HG02943 (cell line): ENCODE results near the gene TTC39B.
A peak's percentile ranks its signal among the peaks of the same experiment; 100 is the strongest.

Experiments
- ATAC-seq: cut with Tn5 transposase; IDR thresholded peaks from one replicate; pipeline ENCODE4 v1.9.1; 2021; ENCODE audit warnings: mild to moderate bottlenecking, low read depth, moderate library complexity; ENCODE audit not compliant: unreplicated experiment

Gene TTC39B

DNA sequence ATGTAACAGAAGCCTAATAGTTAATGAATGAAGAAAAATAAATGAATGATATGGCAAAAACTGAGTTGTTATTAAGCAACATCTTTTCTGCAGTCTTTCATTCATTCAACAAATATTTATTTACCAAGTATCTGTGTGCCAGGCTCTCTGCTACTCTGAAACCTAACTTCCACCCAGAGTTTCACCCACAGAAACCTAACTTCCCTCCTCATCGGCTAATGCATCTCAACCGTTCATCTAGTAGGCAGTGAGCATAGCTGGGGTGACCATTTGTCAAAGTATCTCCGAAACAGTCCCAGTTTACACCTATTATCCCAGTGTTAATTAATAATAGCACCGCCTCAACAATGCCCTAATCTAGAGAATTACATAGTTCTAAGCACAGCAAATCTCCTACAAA, 1.5 kb downstream of the TTC39B start:
- ATAC-seq: no peak

DNA sequence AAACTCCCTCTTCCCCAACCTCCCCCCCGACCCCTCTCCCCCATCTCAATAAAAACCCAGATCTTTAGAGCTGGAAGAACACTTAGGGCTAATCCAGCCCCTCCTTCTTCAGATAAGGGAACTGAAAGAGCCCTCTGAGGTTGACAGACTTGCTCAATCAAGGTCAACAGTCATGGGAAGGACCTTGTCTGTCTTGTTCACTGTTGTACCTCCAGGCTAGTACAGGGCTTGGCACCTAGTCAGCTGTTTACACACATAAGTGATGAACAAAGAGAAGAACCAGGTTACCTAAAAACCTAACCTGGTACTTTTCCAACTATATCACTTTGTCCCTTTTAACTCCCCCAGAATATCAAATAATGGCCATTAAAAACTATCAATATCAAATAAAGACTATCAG, 2.4 kb downstream of the TTC39B start:
- ATAC-seq: peak; percentile 27

DNA sequence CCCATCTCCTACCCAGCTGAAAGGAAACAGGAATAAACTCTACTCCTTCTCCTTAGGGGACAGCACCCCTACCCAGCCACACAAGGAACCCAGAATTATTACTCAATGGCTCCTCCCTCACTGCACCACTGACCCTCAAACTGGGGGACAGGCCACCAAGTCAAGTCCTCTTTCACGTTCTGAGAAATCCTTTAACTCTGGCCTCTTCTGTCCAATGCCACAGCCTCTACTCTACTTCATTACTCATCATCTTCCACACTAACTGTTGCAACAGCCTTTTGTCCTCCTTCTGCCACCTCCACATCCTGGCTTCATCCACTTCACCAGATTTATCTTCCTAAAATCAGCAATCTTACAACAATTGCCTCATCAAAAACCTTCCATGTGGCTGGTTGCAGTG, 6.8 kb downstream of the TTC39B start:
- ATAC-seq: no peak

DNA sequence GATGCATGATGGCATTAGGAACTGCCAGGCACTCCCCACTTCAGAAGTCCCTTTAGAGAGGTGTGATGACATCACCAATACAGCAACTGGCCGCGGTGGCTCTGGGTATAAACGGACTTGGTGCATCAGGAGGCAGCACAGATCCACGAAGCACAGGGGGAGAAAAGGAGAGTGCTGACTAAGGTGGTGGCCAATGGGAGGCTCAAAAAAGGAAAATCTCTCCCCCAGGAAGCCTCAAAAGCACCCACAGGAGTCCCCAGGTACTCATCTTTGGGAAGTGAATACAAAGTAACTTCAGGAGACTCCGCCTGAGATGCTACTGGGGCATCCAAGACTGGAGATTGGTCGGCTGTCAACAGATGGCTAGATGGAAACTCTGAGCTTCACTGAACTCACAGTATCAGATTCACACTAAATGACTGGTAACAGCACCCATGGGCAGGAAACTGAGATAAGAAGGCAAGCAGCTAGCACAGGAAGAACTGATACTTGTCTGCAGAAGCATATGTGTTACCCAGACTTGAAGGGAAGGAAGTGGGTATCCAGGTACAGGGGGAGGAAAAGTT, 7.6 kb downstream of the TTC39B start:
- ATAC-seq: peak; percentile 82

DNA sequence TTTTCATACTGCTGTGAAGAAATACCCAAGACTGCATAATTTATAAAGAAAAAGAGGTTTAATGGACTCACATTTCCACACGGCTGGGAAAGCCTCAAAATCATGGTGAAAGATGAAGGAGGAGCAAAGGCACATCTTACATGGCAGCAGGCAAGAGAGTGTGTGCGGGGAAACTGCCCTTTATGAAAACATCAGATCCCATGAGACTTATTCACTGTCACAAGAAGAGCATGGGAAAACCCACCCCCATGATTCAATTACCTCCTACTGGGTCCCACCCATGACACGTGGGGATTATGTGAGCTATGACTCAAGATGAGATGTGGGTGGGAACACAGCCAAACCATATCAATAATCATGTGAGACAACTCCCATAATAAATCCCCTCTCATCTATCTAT, 8.7 kb downstream of the TTC39B start:
- no peak for ATAC-seq

DNA sequence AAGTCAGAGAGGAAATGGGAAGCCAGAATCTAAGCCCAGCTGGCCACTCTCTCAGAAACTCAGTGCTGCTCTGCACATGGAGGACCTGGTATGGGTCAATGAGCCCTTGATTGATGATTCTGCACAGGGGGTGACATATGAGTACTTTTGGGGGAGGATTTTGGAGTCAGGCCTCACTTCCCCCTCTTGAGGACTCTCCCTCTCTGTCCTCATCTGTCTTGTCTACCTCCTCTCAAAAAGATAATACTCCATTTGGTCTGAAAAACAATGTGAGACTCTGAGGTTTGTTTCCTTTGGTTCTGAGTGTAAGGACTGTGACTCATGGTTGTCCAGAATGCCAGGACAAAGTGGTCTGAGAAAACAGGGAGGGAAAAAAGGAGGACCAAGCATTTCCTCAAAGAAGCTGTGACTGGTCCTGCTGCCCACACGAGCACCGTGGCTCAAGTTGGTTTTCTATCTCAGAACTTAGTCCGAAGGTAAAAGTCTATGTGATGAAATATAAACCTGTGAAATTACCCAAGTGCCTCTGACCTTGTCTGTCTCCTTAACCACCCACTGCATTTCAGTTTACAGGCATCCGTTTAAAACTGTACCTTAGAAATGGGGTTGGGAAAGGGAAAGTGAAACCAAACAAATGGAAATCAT, 11.1 kb downstream of the TTC39B start:
- ATAC-seq: no peak

DNA sequence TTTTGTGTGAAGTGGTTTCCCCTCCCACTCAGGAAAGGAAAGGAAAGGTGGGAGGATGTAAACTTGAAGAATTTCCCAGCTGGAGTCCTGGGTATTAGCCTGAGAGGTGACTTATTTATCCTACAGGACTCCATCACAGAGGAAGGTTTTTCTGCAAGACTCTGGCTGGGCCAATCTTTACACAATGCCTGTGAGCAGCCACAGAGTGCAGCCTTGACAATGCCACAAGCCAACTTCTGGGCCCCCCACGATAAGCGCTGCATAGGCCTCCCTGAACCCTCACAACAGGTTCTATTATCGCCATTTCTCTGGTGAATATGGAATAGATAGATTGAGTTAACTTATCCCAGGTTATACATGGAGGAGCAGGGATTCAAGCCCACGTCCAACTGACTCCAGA, 12.4 kb downstream of the TTC39B start:
- no peak for ATAC-seq

DNA sequence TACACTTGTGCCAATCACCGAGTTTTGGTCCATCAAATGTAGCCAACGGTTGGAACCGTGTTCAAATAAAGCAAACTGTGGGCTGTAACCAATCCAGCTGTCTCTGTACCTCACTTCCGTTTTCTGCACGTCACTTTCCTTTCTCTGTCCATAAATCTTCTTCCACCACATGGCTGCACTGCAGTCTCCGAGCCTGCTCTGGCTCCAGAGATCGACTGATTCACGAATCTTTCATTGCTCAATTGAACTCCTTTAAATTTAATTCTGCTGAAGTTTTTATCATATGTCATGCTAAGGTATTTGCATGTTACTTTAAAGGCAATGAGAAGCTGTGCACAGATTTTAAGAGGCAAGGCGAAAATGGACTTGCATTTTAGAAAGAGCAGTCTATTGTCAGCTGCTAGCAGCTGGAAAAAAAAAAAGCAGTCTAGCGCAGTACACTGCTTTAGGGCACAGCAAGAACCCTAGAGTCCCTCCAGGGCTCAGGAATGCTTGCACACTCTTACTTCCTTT, 13.2 kb downstream of the TTC39B start:
- no peak for ATAC-seq

DNA sequence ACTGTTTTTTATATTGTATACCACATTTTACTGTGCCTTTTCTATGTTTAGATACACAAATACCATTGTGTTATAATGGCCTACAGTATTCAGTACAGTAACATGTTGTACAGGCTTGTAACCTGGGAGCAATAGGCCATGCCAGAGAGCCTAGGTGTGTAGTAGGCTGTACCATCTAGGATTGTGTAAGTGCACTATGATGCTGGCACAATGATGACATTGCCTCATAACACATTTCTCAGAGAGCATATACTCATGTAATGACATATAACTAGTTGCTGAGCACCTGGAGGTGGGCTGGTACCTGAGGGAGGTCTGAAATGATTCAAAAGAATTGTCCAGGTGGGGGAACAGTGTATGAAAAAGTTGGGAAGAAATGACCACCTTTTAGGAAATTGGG, 13.9 kb downstream of the TTC39B start:
- no peak for ATAC-seq

DNA sequence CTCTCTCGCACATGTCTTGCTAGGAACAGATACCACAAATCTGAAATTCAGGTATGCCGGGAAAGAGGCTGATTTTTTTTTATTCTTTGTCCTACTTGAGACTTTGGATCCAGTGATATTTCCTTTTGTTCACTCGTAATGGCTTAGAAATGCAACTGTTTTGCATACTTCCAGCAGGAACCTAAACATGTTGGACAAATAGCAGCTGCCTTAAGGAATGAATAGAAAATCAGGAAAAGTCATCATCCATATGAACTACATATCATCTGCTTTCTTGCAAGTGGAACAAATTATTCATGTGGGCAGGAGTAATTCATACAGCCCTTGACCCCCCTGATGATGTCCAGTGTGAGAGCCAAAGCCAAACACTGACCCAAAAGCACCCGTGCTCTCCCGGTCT, 17.4 kb downstream of the TTC39B start:
- no peak for ATAC-seq

DNA sequence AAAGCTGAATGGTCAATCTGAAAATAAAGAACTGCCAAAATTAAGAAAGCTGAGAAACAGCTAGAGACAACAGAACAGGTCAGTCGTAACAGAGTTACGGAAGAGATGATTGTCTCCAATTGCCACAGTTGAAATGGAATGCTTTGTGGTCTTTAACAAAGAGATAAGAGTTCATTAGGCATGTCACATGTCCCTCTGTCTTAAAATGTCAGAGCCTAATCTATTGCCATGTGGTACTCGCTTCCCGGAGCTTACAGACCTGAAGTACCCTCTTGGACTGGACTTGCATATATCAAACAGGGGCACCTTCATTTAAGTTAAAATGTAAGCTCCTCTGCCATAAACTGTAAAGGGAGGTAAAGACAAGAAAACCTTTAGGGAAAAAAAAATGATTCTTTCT, 19.7 kb downstream of the TTC39B start:
- no peak for ATAC-seq

DNA sequence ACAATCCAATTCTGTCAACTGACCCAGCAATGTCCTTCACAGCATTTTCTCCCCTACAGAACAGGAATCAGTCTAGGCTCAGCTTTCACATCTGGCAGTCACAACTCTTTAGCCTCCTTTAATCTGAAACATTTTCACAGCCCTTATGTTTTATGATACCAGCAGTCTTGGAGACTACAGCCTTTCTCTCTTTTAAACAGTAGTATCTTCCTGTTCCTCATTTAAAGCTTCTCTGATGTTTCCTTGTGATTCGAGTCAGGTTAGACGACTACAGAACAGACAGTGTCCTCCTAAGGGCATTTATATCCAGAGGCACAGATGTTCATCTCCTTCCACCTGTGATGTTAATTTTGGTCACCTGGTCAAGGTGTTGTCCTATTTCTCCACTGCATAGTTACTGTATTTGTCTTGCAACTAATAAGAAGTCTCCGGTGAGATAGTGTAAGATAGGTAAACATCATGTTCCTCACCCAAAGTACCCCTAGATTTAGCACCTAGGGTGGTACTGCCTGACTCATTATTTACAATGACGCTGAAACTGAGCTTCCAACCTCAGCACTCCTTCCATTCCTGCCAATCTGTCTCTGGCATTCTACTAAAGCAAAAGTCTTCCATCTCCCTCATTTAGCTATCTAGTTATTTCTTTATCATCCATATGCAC, 20.7 kb downstream of the TTC39B start:
- ATAC-seq: no peak

DNA sequence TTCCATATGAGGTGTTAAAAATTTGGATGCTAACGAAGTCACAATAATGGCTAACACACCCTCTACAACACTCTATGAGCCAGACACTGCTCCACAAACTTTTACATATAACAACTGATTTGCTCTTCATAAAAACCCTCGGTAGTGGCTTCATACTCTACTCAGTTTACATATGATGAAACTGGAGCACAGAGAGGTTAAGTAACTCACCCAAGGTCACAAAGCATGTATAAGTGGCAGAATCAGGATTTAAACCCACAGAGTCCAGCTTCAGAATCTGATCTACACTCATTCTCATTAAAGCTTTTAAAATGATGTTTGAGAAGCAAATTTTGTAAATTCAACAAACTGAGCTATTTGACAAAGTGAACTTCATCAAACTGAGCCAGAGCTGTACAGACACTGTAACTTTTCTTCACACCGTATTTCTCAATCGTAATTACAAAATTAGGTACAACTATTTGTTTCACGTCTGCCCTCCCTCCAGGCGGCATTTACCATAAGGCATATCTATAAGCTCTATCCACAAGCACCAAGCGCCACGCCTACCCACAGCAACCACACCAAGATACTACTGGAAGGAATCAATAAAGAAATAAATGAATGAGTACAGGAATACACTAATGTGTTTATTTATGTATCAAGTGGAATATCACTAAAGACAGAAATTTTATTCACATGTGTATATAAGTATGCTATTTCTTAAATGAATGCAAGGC, 24.3 kb downstream of the TTC39B start:
- ATAC-seq: no peak

DNA sequence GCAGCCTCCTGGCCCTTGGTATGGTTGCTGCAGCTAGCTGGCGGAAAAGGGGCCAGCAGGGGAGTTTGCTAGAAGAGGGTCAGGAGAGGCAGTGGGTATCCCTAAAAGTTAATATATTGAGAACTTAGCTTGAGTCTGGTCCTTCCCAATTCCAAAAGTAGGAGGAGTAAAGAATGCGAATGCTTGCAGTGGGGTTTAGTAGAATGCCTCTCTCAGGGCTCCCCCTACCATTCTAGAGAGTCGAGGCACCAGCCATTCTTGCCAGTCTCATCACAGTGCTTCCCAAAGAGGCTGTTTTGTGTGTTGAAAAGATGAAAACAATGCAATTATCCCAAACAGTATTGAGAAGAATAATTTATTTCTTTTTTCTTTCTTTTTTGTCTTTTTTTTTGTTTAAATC, 26.4 kb downstream of the TTC39B start:
- ATAC-seq: no peak

DNA sequence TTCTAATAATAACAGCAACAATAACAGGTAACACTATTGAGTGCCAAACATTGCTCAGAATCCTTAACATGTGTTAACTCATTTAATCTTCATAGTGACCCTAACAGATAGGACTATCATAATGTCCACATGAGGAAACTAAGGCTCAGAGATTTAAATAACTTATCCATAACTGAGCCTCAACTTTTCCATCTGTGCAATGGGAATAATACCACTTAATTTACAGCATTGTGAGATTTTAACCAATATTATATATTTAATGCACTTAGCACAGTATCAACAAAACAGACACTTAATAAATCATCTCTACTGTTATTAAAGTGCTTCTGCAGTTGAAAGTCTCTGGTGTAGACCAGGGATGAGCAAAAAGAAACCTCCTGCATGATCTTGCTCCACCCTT, 28.2 kb downstream of the TTC39B start:
- no peak for ATAC-seq

DNA sequence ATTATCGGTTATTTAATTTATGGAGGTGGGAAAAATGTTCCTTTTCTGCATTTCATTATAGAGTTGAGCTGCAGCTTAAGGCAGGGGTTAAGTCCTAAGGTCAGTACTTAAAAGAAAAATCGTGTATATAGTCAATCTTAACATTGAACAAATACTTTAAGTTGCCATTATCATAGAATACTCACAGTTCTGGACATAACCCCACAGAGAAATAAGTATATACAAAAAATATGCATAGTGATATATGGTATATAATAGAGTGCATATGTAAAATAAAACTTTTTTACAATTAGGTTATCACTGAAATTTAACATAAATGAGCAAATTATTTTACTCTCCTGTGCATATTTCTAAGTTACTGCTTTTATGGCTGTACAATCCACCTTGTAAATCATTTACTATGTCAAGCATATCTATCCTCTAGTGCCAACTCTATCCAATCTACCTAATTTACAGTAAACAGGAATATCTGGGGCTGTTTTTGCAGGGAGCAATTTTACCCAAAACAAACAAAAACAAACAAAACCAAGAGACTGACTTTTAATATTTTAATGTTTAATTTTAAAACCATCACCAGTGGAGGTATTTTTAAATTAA, 28.8 kb downstream of the TTC39B start:
- no peak for ATAC-seq

DNA sequence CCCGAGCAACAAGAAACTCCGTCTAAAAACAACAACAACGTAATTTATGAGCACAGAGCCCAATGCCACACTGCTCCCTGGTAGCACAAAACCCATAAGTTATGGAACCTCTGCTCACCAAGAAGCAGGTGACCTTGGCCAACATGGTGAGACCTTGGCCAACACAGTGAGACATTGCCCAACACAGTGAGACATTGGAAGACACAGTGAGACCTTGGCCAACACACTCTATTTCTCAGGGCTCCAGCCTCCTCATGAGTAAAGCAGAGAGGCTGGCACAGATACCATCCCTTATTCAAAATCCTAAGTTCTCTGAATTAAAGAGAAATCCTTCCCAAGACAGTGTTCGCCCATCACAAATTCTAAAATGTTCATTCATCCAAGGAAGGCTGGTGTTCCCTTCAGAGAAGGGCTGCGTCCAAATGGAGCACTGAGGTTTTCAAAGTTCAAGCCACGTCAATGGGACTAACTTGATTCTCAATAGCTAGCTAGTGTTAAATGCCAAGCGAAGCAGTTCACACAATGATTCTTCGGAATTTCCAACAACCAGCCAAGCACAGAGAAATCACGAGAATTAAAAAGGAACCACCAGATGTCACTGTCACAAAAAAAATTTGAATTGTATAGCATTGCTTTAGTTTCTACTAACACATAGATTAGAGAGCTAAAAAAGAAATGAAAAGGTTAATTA, 29.5 kb downstream of the TTC39B start:
- ATAC-seq: no peak

DNA sequence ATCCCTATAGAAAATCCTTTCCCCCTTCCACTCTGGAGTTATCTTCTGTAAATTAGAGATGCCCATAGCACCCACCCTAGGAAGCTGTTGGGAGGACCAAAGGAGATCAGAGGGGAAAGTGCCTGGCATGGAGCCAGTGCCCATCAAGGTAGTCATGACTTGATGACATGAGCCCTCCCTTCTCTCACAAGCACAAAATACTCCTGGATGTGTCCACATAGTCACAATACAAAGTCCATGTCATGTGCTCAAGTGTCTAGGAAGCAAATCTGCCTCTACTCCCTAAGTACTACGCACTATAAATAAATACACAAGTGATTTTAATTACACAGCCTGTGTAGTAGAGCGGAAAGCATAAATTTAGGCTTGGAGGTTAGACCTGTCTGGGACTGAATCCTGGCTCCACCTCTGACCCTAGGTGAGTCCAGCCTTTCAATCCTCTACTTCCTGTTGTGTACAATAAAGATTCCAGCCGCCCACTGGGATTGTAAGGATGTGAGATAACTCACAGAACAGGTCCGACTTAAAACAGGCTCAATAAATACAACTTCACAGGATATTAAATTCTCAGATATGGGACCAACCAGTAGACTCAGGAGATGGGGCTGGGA, 30.6 kb downstream of the TTC39B start:
- ATAC-seq: no peak

DNA sequence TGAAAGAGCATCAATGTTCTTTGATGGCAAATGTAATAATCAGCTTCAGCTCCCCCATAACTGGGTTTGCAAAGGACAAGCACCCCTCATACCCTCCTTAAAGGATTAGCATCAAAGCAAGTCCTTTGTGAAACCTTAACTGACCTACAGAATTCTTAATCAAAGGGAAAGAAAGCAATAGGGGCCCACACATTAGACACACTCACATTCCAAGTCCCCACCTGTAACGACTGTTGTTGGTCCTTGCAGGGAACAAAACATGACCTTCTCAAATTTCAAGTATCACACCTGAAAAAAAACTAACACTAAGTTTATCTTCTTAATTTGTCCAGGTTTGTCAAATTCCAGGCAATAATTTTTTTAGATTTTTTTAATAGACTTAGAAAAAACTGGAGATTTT, 32.6 kb downstream of the TTC39B start:
- no peak for ATAC-seq

DNA sequence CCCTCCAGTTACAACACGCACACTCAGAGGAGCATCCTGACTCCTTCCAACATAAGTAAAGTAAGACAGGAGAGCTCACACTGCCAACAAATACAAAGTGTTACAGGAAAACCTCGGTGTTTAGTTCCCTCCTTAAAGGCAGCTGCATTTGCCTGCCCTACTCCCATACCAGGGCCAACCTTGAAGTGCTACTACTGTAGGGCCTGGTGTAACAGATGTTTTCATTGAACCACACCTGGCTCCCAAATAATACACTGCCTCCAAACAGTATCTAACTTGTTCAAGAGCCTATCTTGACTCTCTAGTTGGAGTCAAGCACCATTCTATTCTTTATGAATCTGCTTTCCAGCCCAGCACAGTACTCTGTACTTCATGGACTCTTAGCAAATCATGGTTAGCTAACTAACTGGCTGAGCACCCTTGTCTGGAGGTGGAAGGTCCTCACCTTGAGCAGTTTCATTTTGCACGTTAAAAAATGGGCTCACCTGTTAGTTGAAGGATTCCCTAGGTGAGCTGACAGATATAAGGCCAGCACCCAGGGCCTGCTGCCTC, 34.6 kb downstream of the TTC39B start:
- no peak for ATAC-seq
